WERI-Rb-1 (cell line): ENCODE measurements around the gene IFT81.

Experiments
- DNase-seq: peaks from one replicate; pipeline ENCODE4 v3.0.0-alpha.2; 2020
- H3K27ac ChIP-seq: fragments of 250-450 bp; sonication (Bioruptor Pico); 2 replicates; pipeline ENCODE4 v1.5.1; 2020; ENCODE audit warnings: mild to moderate bottlenecking, moderate library complexity
- H3K27me3 ChIP-seq: fragments of 250-450 bp; sonication (Bioruptor Pico); 2 replicates; pipeline ENCODE4 v1.5.1; 2021; ENCODE audit warnings: mild to moderate bottlenecking, low read depth, moderate library complexity; ENCODE audit not compliant: insufficient read depth, severe bottlenecking
- H3K36me3 ChIP-seq: fragments of 250-450 bp; sonication (Bioruptor Pico); 2 replicates; pipeline ENCODE4 v1.5.1; 2020; ENCODE audit warnings: mild to moderate bottlenecking, moderate library complexity
- H3K4me3 ChIP-seq: 2 replicates; pipeline ENCODE4 v1.5.1; 2011; ENCODE audit warnings: low read depth, mild to moderate bottlenecking, control low read depth, low read length
- H3K9me3 ChIP-seq: fragments of 250-450 bp; sonication (Bioruptor Pico); 2 replicates; pipeline ENCODE4 v1.5.1; 2021; ENCODE audit warnings: mild to moderate bottlenecking, moderate library complexity; ENCODE audit not compliant: severe bottlenecking
- TF ChIP-seq, protein P1 (sequence below): IDR thresholded peaks from 2 replicates; pipeline ENCODE4 v1.5.1; 2011; ENCODE audit warnings: low read depth, mild to moderate bottlenecking, control low read depth, inconsistent platforms, low read length

Gene IFT81, protein sequence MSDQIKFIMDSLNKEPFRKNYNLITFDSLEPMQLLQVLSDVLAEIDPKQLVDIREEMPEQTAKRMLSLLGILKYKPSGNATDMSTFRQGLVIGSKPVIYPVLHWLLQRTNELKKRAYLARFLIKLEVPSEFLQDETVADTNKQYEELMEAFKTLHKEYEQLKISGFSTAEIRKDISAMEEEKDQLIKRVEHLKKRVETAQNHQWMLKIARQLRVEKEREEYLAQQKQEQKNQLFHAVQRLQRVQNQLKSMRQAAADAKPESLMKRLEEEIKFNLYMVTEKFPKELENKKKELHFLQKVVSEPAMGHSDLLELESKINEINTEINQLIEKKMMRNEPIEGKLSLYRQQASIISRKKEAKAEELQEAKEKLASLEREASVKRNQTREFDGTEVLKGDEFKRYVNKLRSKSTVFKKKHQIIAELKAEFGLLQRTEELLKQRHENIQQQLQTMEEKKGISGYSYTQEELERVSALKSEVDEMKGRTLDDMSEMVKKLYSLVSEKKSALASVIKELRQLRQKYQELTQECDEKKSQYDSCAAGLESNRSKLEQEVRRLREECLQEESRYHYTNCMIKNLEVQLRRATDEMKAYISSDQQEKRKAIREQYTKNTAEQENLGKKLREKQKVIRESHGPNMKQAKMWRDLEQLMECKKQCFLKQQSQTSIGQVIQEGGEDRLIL

DNA sequence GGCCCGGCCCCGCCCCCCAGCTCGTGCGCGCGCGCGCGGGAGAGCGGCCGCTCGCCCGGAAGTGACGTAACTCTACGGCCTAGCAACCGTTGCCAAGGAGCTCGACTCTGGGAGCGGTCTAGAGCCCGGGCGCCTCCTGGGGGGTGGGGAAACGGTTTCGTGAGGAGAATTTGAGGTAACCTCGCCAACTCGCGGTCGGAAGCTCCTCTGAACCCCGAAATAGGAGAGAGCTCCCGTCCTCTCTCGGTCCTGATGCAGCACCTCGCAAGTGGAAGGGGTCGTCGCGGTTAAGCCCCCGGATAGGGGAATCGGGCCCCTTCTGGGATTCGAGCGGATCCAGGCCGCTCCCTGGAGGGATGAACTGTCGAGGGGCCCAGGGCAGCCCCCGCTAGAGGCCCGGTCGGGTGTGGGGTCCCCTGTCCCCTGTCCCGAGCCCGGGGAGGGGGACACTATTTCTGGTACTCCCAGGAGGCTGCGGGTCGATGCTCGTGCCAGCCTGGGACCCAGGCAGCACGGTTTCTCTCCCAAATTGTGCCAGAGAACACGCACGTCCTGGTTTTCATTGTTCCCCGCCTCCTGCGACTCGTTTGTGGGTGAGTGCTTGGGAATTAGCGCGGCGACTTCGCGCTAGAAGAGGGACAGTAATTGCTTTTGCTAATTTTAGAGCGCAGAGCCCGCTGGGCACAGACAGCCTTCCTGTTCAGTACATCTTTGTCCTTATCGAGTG is at the start of gene IFT81:
Gene IFT81 (plus strand): TSS at position 89 of the 727 bp plus-strand sequence. CDS start 3,024 bp downstream, outside the sequence.
- Histone ChIP-seq H3K27me3 (no peaks in the 10 kb centered on the region), H3K4me3 (peak within 1 kb of the TSS; percentile 92), H3K9me3 (no peaks in the 10 kb centered on the region), H3K27ac (peak within 1 kb of the TSS; percentile 95), H3K36me3 (peaks cover 19% of the 10 kb centered on the region)
- peak; percentile 95 for DNase-seq
- TF ChIP-seq, protein P1, sequence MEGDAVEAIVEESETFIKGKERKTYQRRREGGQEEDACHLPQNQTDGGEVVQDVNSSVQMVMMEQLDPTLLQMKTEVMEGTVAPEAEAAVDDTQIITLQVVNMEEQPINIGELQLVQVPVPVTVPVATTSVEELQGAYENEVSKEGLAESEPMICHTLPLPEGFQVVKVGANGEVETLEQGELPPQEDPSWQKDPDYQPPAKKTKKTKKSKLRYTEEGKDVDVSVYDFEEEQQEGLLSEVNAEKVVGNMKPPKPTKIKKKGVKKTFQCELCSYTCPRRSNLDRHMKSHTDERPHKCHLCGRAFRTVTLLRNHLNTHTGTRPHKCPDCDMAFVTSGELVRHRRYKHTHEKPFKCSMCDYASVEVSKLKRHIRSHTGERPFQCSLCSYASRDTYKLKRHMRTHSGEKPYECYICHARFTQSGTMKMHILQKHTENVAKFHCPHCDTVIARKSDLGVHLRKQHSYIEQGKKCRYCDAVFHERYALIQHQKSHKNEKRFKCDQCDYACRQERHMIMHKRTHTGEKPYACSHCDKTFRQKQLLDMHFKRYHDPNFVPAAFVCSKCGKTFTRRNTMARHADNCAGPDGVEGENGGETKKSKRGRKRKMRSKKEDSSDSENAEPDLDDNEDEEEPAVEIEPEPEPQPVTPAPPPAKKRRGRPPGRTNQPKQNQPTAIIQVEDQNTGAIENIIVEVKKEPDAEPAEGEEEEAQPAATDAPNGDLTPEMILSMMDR = no peak

DNA sequence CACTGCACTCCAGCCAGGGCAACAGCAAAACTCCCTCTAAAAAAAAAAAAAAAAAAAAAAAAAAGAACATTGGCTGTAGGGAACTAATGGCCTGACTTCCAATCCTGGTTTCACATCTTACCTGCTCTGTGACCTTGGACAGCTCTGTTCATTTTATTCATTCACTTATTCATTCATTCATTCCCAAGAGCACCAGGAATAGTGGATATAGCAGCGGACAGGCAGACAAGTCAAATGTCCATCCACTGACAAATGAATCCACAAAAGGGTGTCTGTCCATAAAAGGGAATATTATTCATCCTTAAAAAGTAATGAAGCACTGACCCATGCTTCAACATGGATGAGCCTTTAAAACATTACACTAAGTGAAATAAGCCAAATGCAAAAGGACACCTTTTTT is 48.3 kb upstream of the IFT81 start:
- no peaks in the 10 kb centered on the region for H3K27me3 ChIP-seq
- no peak overlapping the region for H3K4me3 ChIP-seq
- no peaks in the 10 kb centered on the region for H3K36me3 ChIP-seq
- DNase-seq = no peak
- TF ChIP-seq, protein P1 = no peak
- H3K9me3 ChIP-seq = peaks cover 2% of the 10 kb centered on the region
- H3K27ac ChIP-seq = no peak overlapping the region

DNA sequence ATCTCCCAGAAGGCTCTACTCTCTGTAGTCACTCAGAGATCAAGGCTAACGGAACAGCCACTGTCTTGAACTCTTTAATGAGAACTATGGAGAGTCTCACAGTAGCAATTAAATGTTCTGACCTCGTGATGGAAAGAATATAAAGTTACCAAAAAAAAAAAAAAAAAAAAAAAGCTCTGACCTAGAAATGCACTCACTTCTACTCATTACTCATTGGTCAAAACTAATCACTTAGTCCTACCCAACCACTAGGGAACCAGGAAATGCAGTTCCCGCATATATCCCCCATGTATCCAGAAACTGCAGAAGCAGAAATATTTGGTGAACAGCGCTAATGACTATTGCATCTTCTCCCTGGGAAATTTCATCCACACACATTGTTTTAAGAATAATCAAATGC is 46.4 kb upstream of the IFT81 start:
- Histone ChIP-seq H3K27me3 (no peaks in the 10 kb centered on the region), H3K36me3 (no peaks in the 10 kb centered on the region), H3K27ac (no peak overlapping the region), H3K9me3 (peaks cover 2% of the 10 kb centered on the region), H3K4me3 (no peak overlapping the region)
- no peak for DNase-seq
- TF ChIP-seq, protein P1 = no peak

DNA sequence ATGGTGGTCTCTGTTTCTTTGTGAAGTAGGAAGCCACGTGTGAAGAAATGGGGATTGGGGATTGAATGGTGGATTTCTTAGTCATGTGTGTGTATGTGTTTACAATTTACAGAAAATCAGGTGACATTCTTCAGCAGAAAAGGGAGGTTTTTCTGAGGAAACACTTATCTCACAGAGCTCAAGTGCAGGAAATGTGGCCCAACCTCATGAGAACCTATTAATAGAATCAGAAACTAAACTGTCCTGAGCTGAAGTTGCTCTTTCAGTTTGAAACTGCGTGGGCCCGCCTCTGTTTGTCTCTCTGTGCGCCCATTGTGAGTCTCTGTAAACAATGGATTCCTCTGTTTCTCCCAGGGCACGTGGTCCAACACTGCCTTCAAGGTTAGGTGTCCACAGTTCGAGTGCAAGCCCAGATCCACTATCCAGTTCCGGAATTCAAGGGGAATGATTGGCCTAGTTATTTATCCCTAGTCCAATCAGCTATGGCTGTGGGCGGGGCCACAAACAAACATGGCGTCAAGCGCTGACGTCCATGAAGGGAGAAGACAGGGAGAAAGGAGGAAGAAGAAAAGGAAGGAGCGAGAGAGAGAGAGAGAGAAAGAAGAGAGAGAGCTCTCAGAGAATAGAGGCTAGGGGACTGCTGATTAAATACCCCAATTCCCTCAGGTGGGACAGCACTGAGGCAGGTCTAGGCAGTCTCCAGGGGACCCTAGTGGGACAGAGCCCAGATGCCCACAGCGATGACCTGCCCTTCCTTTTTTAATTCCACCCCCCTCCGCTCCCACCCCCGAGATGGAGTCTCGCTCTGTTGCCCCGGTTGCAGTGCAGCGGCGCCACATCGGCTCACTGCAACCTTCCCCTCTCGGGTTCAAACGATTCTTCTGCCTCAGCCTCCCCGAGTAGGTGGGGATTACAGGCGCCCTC is 44.4 kb upstream of the IFT81 start:
- H3K27me3 ChIP-seq = no peaks in the 10 kb centered on the region
- TF ChIP-seq, protein P1 = no peak
- H3K4me3 ChIP-seq = no peak overlapping the region
- peaks cover 2% of the 10 kb centered on the region for H3K9me3 ChIP-seq
- H3K36me3 ChIP-seq = no peaks in the 10 kb centered on the region
- no peak for DNase-seq
- H3K27ac ChIP-seq = no peak overlapping the region

DNA sequence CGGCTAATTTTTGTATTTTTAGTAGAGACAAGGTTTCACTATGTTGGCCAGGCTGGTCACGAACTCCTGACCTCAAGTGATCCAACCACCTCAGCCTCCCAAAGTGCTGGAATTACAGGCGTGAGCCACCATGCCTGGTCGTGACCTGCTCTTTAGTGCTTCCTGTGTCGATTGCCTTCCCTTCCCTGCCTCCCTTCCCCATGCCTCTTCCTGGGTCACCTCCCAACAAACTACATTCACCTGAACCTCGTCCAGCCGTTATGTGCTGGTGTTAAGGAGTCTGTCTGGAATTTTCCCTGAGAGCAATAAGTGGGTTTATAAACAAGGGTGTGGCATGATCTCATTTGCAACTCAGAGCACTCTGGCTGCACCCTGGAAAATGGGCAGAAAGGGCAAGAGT is 43.7 kb upstream of the IFT81 start:
- no peak for DNase-seq
- Histone ChIP-seq H3K27me3 (no peaks in the 10 kb centered on the region), H3K36me3 (no peaks in the 10 kb centered on the region), H3K27ac (no peak overlapping the region), H3K9me3 (peaks cover 2% of the 10 kb centered on the region), H3K4me3 (no peak overlapping the region)
- TF ChIP-seq, protein P1 = no peak
